ENCODE results near the gene CCNA1.
A peak's percentile ranks its signal among the peaks of the same experiment; 100 is the strongest.

CCNA1 gene

GRCh38 chr13:36432106-36432544 is at the start of gene CCNA1 (continued):
- no peak for TF ChIP-seq ZNF639 (tag by site-specific recombination; IDR thresholded peaks at IDR 0.05)
- no peak for TF ChIP-seq TCF7L2 (IDR thresholded peaks at IDR 0.05; ENCODE audit: borderline replicate concordance, low read depth, low read length)
- TF ChIP-seq ZBTB26 (tag by site-specific recombination; optimal IDR thresholded peaks at IDR 0.05): peak; percentile 73
- peak; percentile 91 for TF ChIP-seq PRDM10 (tag by site-specific recombination; IDR thresholded peaks at IDR 0.05)
- TF ChIP-seq ZBTB20 (tag by site-specific recombination; IDR thresholded peaks at IDR 0.05): peak; percentile 31; the same call in 1 of the 2 replicates
- TF ChIP-seq ZNF449 (tag by site-specific recombination; IDR thresholded peaks at IDR 0.05): 0 out of 2 replicates have a peak, but pooled peaks have one; percentile 62

GRCh38 chr13:36385489-36385888 is 46.8 kb upstream of the CCNA1 start:
- TF ChIP-seq SCRT1 (tag by site-specific recombination; IDR thresholded peaks at IDR 0.05; ENCODE audit: borderline replicate concordance): no peak
- no peak for TF ChIP-seq ZNF221 (tag by site-specific recombination; IDR thresholded peaks at IDR 0.05; ENCODE audit: borderline replicate concordance)
- TF ChIP-seq ZNF133 (tag by site-specific recombination; IDR thresholded peaks at IDR 0.05): no peak
- TF ChIP-seq ZNF610 (tag by site-specific recombination; IDR thresholded peaks at IDR 0.05; ENCODE audit: borderline replicate concordance): no peak
- no peak for TF ChIP-seq ZNF776 (tag by site-specific recombination; IDR thresholded peaks at IDR 0.05; ENCODE audit: borderline replicate concordance)
- TF ChIP-seq ZSCAN30 (tag by site-specific recombination; IDR thresholded peaks at IDR 0.05): no peak
- ChIA-PET POLR2A (no interaction called here), CTCF (no interaction called here)
- H3K27ac ChIP-seq (ENCODE audit: extremely low read depth, low read depth, low read length): no peak overlapping the region
- no peaks in the 10 kb centered on the region for H3K9me3 ChIP-seq (ENCODE audit: control insufficient read depth, insufficient read depth, low read depth, low read length)
- H3K4me1 ChIP-seq (ENCODE audit: control insufficient read depth, insufficient read depth, low read length): no peaks in the 10 kb centered on the region
- H3K36me3 ChIP-seq (ENCODE audit: control insufficient read depth in 2 of 2, insufficient read depth in 1 of 2, low read length in 2 of 2): no peaks in the 10 kb centered on the region
- no peak overlapping the region for H3K4me3 ChIP-seq (ENCODE audit: low read depth, low read length)

GRCh38 chr13:36395280-36395679 is 37.0 kb upstream of the CCNA1 start:
- Histone ChIP-seq H3K36me3 (ENCODE audit: control insufficient read depth in 2 of 2, insufficient read depth in 1 of 2, low read length in 2 of 2) (no peaks in the 10 kb centered on the region), H3K27ac (ENCODE audit: extremely low read depth, low read depth, low read length) (no peak overlapping the region), H3K4me1 (ENCODE audit: control insufficient read depth, insufficient read depth, low read length) (no peaks in the 10 kb centered on the region), H3K4me3 (ENCODE audit: low read depth, low read length) (no peak overlapping the region), H3K9me3 (ENCODE audit: control insufficient read depth, insufficient read depth, low read depth, low read length) (no peaks in the 10 kb centered on the region)
- POLR2A ChIA-PET: no interaction called here
- CTCF ChIA-PET: interaction anchor here (0.8 to 1.7 kb wide), 4 partner anchors 17 to 340 kb away, joined by 3 to 14 read pairs (median 4); partner anchors contain the start of gene SPART
- TF ChIP-seq ZNF394 (tag by site-specific recombination; IDR thresholded peaks at IDR 0.05; ENCODE audit: borderline replicate concordance) (no peak), CTCF (tag by site-specific recombination; IDR thresholded peaks at IDR 0.05) (0 out of 2 replicates have a peak, but pooled peaks have one; percentile 25), ZNF654 (tag by site-specific recombination; IDR thresholded peaks at IDR 0.05; ENCODE audit: low read depth) (peak; percentile 38)
